Glutamatergic neuron (in vitro differentiated cells): ENCODE measurements around the gene CDH22. TPM values are rescaled to one million over a fixed set of nuclear protein-coding genes. Genes with fewer than 3 reads are reported as not detected.

Source experiments
- DNase-seq: peaks from one replicate; pipeline ENCODE4 v3.0.0; 2022
- H3K27ac Mint-ChIP-seq: one replicate; pipeline ENCODE4 v1.8.0; 2020; ENCODE audit warnings: mild to moderate bottlenecking, mixed read lengths, inconsistent platforms; ENCODE audit not compliant: unreplicated experiment
- H3K27me3 Mint-ChIP-seq: one replicate; pipeline ENCODE4 v1.8.0; 2020; ENCODE audit warnings: mild to moderate bottlenecking, moderate library complexity, mixed read lengths, inconsistent platforms; ENCODE audit not compliant: unreplicated experiment
- H3K36me3 Mint-ChIP-seq: one replicate; pipeline ENCODE4 v1.8.0; 2020; ENCODE audit warnings: mild to moderate bottlenecking, mixed read lengths, inconsistent platforms; ENCODE audit not compliant: unreplicated experiment
- H3K4me1 Mint-ChIP-seq: one replicate; pipeline ENCODE4 v1.8.0; 2020; ENCODE audit warnings: mild to moderate bottlenecking, low read depth, mixed read lengths, inconsistent platforms; ENCODE audit not compliant: unreplicated experiment
- H3K4me3 Mint-ChIP-seq: one replicate; pipeline ENCODE4 v1.8.0; 2020; ENCODE audit warnings: mild to moderate bottlenecking, mixed read lengths, inconsistent platforms; ENCODE audit not compliant: unreplicated experiment
- H3K9me3 Mint-ChIP-seq: one replicate; pipeline ENCODE4 v1.8.0; 2020; ENCODE audit warnings: mild to moderate bottlenecking, moderate library complexity, mixed read lengths, inconsistent platforms; ENCODE audit not compliant: unreplicated experiment
- total RNA-seq: library from RNA; stranded (reverse); fragmentation: NEBNext Ultra II Directional; extraction: Animal tissue kit (Norgen Biotek cat#: 25700); gene quantifications from one replicate; pipeline ENCODE4 v1.2.1, GENCODE V29; 2021; ENCODE audit not compliant: unreplicated experiment
- TF ChIP-seq, protein P1 (sequence below): fragments of 200-600 bp; sonication (generic); IDR thresholded peaks from one replicate; pipeline ENCODE4 v1.5.0; 2021; ENCODE audit not compliant: partially characterized antibody, unreplicated experiment

CDH22 gene
- total RNA-seq, 1 donor from 2014 or later, result 7.9 TPM

DNA sequence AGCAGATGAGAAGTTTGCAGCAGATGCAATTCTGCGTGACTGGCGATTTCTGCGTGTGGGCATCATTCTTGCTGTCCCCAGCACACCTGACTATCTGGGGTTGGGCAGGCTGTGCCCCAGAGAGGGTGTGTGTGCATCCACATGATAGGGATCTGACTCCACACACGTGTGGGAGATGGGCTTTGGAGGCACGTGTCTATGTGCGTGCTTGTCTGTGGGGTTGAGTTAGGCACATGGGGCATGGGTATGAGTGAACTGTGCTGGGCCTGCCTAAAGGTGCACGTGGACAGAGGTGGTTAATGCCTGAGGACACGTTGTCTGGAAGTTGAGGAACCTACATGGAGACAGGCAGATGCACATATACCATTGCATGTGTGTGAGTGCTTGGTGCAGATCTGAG lies 139.9 kb downstream of the CDH22 start:
- H3K27ac Mint-ChIP-seq, result no peak overlapping the region
- peaks cover 5% of the 10 kb centered on the region for H3K27me3 Mint-ChIP-seq
- no peaks in the 10 kb centered on the region for H3K36me3 Mint-ChIP-seq
- TF ChIP-seq, protein P1, sequence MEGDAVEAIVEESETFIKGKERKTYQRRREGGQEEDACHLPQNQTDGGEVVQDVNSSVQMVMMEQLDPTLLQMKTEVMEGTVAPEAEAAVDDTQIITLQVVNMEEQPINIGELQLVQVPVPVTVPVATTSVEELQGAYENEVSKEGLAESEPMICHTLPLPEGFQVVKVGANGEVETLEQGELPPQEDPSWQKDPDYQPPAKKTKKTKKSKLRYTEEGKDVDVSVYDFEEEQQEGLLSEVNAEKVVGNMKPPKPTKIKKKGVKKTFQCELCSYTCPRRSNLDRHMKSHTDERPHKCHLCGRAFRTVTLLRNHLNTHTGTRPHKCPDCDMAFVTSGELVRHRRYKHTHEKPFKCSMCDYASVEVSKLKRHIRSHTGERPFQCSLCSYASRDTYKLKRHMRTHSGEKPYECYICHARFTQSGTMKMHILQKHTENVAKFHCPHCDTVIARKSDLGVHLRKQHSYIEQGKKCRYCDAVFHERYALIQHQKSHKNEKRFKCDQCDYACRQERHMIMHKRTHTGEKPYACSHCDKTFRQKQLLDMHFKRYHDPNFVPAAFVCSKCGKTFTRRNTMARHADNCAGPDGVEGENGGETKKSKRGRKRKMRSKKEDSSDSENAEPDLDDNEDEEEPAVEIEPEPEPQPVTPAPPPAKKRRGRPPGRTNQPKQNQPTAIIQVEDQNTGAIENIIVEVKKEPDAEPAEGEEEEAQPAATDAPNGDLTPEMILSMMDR, result no peak
- no peak for DNase-seq
- H3K9me3 Mint-ChIP-seq, result peaks cover 2% of the 10 kb centered on the region
- no peak overlapping the region for H3K4me3 Mint-ChIP-seq
- peaks cover 9% of the 10 kb centered on the region for H3K4me1 Mint-ChIP-seq

DNA sequence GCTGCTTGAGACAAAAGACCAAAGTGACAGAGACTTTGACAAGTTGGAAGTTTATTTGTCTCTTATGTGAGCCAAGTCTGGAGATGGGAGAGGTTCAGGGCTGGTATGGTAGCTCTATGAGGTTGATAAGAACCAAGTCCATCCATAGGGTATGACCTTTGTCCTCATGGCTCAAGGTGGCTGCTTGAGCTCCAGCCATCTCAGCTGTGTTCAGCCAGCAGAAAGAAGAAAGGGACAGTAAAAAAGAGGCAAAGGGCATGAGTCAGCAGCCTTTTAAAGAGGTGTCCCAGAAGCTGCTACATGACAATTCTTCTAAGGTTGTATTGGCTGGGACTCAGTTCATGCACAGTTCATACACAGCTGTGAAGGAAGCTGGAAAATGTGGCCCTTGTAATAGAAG lies 141.2 kb downstream of the CDH22 start:
- Mint-ChIP-seq H3K9me3 (peaks cover 2% of the 10 kb centered on the region), H3K4me1 (peaks cover 9% of the 10 kb centered on the region), H3K36me3 (no peaks in the 10 kb centered on the region), H3K27me3 (peaks cover 4% of the 10 kb centered on the region), H3K27ac (no peak overlapping the region), H3K4me3 (no peak overlapping the region)
- TF ChIP-seq, protein P1, result no peak
- DNase-seq, result no peak

DNA sequence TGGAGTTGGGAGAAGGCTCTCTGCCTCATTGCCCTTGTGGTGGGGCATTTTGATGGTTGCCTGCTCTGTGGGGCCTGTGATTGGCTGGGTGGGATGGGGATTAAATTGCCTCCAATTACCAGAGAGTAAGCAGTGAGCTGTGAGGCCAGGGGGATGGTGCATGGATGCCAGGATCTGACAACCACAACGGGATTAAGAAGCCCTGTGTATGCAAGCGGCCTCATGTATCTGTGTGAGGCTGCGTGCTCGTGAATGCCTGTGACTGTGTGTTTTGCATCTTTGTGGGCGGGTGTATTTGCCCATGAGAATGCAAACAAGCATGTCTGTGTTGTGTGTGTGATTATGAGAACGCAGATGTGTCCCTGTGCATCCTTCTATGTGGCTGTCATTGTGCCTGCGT lies 144.0 kb downstream of the CDH22 start:
- TF ChIP-seq, protein P1, result no peak
- H3K9me3 Mint-ChIP-seq, result peaks cover 2% of the 10 kb centered on the region
- DNase-seq, result no peak
- H3K36me3 Mint-ChIP-seq, result no peaks in the 10 kb centered on the region
- H3K4me3 Mint-ChIP-seq, result no peak overlapping the region
- H3K27ac Mint-ChIP-seq, result no peak overlapping the region
- H3K4me1 Mint-ChIP-seq, result peaks cover 20% of the 10 kb centered on the region
- peaks cover 8% of the 10 kb centered on the region for H3K27me3 Mint-ChIP-seq

DNA sequence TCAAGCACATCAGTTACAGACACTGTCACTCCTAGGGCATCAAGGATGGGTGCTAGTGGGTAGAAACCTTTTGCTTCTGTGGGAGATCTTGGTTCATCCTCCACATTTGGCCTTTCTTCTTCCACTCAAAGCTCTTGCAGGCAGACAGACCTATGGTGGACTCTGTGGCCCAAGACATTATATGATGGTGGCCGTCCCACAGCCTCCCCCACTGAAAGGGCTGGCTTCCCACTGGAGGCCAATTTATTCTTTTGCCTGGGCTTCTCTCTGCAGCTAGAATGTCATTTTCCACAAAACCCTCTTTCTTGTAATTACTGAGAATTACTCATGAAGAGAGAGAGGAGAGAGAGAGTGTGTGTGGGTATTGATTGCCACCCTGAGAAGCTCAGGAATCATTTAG lies 146.4 kb downstream of the CDH22 start:
- Mint-ChIP-seq H3K9me3 (peaks cover 10% of the 10 kb centered on the region), H3K27ac (no peak overlapping the region), H3K36me3 (no peaks in the 10 kb centered on the region), H3K4me1 (peaks cover 37% of the 10 kb centered on the region), H3K4me3 (no peak overlapping the region), H3K27me3 (peaks cover 19% of the 10 kb centered on the region)
- TF ChIP-seq, protein P1, result no peak
- DNase-seq, result no peak

DNA sequence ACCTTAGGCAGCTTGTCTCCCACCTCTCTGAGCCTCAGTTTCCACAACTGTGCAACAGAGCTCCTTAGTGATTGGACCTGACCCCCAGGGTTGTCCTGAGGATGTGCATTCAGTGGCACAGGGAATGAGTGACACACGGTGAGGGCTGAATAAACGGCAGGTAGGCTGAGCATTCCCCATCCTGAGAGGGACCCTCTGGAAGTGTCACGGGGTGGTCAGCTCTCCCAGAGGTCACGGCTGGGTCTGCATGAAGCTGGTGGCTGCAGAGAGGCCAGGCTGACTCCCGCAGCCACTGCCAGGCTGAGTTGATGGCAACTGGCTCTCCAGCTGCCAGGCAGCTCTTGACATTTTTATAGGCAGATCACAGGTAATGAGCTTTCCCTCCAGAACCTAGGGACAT lies 147.6 kb downstream of the CDH22 start:
- peaks cover 19% of the 10 kb centered on the region for H3K27me3 Mint-ChIP-seq
- TF ChIP-seq, protein P1, result no peak
- no peak for DNase-seq
- H3K9me3 Mint-ChIP-seq, result peaks cover 8% of the 10 kb centered on the region
- H3K4me1 Mint-ChIP-seq, result peaks cover 40% of the 10 kb centered on the region
- no peaks in the 10 kb centered on the region for H3K36me3 Mint-ChIP-seq
- no peak overlapping the region for H3K4me3 Mint-ChIP-seq
- H3K27ac Mint-ChIP-seq, result no peak overlapping the region
